SHP77 (cell line): ENCODE data around the gene DYNLT2.
"Not testable (repeated sequence)": the region's sequence is repeated elsewhere in the genome, so short reads cannot be mapped to it uniquely, and the experiment has no call there.

Source experiments
- DNase-seq, 2 experiments: peaks; one replicate each; lab custom pipeline; 2025; lab: John Stamatoyannopoulos, UW

The DYNLT2 gene

DNA sequence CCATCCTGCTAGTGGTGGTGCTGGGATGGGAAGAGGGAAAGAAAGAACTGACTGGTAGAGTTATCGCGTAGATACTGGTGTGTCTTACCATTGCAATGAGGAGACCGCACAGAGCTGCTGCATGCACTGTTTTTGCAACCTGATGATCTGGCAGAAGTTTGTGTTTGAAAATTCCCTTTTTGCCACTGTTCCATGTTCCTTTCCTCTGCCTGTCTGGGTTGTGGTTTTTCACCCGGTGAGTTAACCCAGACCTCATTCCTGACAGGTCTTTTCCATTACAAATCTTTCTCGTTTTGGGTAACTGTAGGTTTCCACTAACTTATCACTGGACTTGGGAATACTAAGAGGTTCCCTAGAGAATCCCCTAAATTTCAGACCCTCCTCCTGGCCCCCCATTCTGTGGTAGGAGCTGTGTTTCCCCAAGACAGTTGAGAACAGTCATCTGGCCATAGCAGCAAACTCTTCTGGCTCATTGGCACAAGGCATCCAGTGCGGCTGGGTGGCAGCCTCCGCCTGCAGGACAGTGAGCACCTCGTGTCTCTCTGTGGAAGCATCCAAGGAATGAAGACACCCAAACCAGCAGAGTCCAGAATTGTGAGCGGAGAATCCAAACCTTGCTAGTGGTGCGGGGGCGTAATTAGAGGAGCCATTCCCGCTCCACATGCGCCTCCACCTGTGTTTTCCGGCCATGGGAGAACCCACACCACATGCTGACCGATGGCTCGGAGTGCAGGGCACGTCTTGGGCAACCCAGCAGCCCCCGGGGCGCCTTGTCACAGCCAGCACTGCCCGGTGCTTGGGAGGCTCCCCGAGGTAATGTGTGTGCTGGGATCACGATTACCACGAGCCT lies 32.8 kb upstream of the DYNLT2 start:
- no peak for DNase-seq

DNA sequence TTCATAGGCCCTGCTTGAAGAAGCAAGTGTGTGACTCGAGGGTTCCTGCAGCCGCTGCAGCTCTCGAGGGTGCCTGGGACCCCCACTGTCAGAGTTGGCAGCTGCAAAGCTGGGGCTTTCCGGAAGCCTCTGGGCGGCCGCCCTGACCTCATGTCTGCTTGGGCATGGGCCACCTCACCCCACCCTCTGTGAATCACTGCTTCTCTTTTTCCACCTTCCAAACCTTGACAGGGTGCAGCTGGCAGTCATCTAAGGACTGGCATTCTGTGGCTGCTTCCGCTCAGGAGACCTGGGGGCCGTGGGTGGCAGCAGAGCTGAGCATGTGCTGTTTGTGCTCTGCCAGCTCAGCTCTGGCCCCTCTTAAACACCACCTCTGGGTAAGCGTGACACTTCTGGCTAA lies 32.0 kb upstream of the DYNLT2 start:
- no peak for DNase-seq

DNA sequence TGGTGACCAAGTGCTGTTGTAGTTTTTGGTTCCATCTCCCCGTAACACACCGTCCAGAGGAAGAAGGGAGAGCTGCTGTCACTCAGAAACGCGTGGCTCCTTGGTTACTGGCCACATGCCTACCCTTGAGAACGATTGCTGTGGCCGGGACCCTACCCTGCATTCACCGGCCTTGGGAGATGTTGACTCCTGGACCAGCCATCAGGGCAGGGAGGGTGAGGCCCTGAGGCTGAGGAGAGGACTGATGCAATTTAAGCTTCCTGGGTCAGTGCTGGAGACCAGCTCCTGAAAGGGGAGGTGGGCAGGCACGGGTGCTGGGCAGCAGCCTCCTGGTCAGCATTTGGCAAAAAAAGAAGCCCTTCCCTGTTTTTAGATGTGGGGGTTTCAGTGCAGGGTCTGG lies 31.6 kb upstream of the DYNLT2 start:
- no peak for DNase-seq

DNA sequence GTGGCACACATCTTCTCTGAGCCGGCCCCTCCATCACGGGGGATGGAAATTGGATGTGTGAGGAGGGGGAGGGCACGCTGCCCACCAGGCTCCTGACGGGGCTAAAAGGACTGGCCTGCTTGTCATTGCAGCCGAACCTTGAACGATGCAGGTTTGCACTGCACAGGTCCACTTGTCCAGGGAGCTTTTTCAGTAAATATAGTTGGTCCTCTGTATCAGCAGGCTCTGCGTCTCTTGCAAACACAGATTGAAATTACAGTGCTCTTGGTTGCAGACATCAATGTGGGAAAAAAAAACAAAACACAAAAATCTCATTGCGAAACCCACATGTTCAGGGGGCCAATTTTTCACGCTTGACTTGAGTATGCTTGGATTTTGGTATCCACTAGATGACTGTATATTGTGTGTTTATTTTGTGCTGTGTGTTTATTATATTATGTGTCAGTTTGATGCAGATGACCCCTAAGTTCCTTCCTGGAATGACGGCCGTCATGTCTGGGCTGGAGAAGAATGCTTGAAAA lies 29.3 kb upstream of the DYNLT2 start:
- DNase-seq: no peak

DNA sequence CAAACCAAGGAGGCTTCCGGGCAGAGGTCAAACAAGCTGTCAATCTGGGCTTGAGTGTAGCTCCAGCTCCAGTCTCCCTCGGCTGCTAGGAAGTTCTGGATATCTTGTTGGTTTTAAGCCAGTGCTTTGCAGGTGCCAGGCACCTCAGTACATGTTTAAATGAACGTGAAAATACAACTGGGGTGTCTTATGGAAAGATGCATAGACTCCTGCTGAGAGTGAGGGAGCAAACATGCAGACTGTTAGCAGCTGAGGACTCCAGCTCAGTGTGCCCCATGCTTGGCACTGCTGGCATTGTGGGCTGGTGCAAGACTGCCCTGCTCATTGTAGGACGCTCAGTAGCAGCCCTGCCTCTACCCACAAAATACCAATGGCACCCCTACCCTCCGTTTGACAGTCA lies 28.5 kb upstream of the DYNLT2 start:
- DNase-seq: no peak

DNA sequence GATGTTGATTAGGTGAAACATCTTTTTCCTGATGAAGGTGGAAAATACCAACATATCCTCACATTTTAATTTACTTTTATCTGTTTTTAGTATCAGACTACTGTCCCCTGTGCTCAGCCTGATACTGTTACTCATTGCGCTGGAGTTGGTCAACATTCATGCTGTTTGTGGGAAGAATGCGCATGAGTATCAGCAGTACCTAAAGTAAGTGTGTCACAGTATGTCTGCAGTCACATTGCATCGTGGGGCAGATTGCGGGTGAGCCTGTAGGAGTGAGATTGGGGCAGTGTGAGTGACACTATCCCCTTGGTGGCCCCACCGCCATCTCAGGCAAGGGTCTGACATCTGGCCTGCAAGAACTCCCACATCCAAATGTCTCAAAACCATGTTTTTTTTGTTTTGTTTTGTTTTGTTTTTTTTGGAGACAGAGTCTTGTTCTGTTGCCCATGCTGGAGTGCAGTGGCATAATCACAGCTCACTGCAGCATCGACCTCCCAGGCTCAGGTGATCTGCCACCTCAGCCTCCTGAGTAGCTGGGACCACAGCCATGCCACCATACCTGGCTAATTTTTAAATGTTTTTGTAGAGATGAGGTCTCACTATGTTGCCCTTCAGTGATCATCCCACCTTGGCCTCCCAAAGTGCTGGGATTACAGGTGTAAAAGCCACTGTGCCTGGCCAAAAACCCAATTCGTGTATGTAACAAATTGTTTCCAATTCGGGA lies 27.9 kb upstream of the DYNLT2 start:
- DNase-seq: no peak

DNA sequence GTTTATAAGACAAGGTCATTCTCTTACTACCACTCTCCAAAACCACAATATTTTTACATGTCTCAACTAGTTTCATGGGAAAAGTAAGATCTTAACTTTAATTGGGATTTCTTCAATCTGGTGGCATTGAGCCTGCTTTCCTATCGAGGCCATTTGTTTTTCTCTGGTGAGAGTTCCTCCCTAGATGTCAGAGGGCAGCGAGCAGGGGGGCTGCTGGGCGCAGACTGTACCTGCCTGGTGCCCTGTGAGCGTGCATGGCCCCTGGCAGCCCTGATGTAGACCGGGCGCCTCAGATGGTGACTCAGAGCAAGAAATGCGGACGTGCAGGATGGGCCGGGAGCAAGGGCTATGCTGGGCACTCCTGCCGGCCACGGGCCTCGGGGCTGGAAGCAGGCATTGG lies 27.3 kb upstream of the DYNLT2 start:
- DNase-seq: no peak

DNA sequence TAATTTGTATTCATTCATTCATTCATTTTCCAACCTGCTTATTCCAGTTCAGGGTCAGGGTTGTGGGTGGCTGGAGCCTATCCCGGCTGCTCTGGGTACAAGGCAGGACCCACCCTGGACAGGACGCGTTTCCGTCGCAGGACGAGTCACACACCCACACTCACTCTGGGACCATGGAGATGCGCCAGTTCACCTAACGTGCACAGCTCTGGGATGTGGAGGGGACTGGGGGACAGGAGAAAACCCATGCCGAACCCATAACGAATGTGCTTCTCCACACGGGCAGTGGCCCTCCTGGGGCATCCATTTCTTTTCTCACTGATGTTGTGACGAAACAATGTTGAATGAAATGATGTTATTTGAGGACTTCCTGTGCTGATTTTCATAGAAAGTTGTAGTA lies 26.5 kb upstream of the DYNLT2 start:
- DNase-seq: no peak

DNA sequence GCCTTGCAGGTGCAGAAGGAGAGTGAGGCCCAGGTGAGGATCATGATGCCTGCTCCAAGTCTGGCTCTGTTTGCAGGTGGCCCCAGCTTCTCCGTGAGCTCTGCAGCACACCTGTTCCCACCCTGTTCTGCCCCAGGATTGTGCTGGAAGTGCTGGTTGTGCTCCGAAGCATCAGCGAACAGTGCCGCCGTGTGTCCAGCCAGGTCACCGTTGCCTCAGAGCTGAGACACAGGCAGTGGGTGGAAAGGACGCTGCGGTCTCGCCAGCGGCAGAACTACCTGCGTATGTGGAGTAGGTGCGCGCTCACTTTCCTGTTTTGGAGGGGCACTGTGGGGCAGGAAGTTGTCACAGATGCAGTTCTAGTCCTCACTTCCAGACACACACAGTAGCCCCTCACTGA lies 25.0 kb upstream of the DYNLT2 start:
- DNase-seq: no peak

DNA sequence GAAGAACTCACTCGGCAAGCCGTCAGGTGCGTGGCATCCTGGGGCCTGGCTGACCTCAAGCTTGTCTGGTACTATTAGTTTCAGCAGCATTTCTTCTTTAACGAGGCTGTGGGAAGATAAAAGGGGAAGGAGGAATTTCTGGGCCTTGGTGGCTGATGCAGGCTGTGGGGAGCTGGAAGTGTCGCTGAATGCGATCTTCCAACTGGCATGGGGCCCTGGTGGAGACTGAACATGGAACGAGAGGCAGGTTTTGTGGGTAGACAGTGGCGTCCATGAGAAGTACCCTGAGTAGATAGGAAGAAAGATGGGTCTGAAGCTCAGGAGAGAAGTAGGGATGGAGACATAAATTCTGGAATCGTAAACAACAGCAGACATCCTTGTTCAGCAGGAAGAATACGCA lies 23.9 kb upstream of the DYNLT2 start:
- no peak for DNase-seq

DNA sequence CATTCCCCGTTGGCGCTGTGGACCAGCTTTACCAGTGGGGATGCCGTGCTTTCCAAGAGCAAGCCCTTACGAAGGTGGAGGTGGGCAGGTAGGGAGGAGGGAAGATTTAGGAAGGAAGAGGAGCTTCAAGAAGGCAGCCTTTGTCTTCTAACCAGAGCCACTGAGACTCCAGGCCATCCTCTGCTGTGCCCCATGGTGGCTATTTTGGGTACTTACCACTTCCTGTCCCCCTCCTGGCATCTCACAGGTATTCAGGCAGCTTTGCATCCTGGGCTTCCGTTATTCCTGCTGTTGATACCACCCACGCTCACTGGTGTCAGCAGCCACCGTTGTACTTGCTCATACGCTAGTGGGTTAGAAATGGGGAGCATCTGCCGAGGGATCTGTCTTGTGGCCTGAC lies 23.0 kb upstream of the DYNLT2 start:
- no peak for DNase-seq

DNA sequence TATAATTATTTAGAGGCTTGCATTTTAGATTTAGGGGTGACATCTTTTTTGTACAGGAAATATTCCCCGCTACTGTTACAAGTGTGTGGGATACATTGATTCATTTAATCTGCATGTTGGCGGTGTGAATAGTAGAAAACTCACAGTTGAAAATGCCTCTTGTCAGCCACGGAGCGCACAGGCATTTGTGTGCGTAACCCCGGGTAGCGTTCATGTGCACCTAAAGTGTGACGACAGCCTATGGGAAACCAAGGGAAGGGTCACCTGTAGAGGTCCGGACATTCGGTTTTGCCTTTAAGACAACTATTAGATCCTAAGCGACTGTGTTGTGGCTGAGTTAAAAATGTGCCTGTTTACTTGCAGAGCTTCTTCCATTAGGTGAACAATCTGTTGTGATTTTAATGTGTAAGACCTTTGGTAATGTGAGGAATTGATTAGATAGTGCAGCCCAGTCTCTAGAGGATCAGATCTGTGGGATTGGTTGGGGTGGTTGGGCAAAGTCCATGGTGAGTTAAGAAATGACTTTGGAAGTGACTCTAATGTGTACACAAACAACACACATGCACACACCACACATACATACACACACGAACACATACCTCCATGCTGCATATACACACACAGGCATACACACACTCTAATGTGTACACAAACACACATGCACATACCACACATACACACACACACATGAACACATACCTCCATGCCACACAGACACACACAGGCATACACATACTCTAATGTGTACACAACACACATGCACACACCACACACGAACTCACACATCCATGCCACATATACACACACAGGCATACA lies 15.8 kb upstream of the DYNLT2 start:
- no peak for DNase-seq

DNA sequence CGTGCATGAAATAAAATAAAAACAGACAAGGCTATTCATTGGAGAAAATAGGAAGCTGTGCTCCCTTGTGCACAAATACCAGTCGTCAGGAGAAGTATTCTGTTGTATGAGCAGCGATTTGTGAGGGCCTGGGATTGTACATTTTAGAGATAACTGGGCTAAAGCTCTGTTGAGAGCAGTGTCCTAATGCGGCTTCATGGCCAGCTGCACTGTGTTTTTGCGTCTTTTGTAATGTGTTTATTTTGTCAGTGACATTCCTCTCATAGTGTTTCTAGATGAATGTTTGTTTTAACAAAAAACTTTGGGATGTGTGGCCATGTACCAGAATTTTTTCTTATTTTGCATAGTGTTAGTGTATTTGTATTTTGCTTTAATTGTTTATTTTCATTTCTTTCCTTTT lies 14.9 kb upstream of the DYNLT2 start:
- no peak for DNase-seq

DNA sequence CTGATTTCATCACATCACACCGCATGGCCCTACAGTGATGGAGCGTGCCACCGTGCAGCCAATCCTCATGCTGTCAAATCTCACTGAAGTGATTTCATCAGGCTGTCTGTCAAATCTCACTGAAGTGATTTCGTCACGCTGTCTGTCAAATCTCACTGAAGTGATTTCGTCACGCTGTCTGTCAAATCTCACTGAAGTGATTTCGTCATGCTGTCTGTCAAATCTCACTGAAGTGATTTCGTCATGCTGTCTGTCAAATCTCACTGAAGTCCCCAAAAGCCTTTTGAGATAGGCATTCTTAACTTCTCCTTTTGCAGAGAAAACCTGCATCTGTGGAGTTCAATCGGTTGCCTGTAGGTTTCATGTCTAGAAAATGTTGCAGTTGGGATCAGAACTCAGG lies 14.4 kb upstream of the DYNLT2 start:
- not testable (repeated sequence) for DNase-seq

DNA sequence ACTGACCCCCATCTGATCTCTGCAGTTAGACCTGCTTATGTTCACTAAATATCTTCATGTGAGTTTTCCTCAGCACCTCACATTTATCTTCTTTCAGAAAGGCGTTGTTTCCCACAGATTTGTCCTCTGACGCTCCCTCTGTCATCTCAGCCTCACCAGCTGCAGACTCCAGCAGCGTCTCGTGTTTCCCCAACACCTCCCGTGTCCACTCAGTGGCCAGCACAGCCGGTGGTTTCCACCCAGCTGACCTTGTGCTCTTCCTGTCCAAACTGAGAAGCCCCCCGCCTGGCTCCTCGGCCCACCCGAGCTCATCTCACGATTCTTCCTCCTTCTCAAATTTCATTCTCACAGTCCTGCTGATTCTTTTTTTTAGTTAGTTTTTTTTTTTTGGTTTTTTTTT lies 12.5 kb upstream of the DYNLT2 start:
- no peak for DNase-seq

DNA sequence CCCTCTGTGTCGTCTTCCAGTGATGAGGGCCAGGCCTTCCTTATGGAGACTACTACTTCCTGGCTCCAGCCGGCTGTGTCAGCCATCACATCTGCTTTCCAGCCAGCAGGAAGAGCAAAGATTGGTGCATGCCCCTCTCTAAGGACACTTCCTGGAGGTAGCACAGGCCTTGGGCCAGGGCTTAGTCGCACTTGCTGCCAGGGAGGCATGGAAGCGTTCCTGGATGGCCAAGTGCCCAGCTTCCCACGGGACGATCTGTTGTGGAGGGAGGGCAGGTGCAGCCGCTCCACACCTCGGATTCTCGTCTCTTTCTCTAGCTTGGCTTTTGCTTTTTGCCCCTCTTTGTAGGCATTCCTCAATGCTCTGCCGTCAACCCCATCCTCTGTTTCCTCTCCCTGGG lies 11.9 kb upstream of the DYNLT2 start:
- no peak for DNase-seq

DNA sequence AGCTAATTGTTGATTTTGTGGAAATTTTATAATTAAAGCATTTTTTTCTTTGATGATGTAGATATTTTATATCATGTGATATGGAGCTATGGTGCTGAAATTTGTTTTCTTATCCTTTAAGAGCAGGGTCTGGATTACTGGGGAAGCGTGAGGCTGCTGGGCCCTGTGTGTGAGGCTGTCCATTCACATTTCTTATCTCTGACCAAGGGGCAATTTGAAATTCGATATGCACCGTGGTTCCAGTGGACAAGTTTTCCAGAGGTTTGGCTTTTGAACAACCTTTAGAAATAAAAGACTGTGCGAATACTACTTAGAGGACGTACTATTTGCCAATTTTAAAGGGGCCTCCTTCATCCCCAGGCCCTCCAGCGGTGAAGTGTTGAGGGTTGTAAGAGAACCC lies 3.8 kb upstream of the DYNLT2 start:
- no peak for DNase-seq

DNA sequence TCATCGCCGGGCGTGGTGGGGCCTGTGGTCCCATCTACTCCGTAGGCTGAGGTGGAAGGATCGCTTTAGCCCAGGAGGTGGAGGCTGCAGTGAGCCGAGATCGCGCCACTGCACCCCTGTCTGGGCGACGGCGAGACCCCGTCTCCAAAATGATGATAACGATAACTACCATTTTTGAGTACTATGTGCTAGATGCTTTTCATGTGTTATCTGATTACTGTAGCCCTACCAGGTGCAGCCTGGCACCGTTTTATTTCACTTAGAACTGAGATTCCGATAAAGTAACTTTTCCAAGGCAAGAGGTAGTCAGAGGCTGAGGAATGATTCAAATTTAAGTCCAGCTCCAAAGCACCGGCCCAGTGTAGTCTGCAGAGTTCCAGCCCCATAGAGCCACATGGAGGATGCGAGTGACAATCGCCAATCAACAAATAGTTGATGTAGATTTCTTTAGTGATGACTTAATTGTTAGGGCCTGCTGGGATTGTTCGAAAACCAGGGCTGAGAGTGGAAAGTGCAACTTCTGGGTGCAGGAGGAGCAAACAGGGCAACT lies 777 bp upstream of the DYNLT2 start:
- DNase-seq: peak in 1 of 2 experiments; percentile 30

DNA sequence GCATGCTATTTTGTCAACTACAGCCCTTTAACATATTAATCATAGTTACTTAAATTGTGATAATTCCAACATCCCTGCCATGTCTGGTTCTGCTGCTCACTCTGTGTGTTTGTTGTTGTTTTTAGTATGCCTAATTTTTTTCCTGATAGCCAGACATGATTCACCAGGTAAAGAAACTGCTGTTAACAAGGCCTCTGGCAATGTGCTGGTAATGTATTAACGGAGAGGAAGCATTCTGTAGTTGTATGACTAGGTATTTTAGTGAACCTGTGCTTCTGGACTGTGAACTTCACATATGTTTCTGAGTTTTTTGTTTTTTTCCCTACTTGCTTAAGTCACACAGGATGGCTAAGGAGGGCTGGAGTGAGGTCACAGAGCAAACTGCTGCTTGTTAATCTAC lies 4.8 kb downstream of the DYNLT2 start:
- no peak for DNase-seq

DNA sequence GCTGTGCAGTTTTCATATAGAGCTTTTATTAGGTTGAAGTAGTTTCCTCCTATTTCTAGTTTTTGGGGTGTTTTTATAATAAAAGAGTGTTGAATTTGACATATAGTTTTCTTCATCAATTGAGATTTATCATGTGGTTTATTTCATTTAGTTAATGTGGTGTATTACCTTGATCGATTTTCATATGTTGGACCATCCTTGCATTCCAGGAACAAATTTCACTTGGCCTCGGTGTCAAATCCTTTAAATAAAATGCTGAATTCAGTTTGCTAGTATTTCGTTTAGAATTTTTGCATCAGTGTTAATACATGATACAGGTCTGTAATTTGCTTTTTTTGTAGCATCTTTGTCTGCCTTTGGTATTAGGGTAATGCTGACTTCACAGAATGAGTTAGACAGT lies 6.0 kb downstream of the DYNLT2 start:
- DNase-seq: no peak

DNA sequence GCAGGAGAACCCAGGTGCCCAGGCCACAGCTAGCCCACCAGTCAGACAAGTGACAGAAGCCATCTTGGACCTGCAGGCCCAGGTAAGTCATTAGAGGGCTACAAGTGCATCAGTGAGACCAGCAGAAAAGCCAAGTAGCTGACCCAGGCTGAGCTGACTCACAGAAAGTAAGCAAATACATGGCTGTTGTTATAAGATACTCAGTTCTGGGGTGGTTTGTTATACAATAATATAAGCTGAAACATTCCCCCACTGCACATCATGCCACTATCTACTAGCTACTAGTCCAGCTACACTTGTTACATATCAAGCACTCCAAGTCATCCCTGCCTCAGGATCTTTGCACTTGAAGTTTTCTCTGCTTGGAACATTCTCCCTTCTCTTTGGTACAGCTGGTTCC lies 10.0 kb downstream of the DYNLT2 start:
- no peak for DNase-seq

DNA sequence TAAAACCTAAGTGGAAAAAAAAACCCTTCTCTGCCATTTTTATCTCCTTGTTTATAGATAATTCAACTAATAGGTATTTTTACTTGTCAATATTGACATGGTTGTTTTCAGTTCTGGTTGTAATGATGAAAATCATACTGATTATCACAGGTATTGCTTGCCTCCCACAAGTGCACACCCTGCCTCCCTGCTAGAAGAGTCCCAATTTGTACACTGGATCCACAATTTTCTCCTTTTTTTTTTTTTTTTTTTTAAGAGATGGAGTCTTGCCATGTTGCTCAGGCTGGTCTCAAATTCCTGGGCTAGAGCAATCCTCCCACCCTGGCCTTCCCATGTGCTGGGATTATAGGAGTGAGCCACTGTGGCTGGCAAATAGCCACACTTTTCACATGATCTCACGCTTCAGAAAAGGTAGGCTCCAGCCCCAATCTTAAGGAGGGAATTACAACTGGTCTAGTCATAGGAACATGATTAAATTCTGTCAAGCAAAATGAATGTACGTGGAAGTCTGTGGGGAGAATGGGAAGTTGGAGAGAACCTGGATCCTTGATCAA lies 12.3 kb downstream of the DYNLT2 start:
- DNase-seq: no peak
